Activated T-helper 1 cell treated with anti-CD3 and anti-CD28 coated beads, Interleukin-2, amount 50 U/mL, for 16 hours (primary cell): Measurements from ENCODE around the gene PIK3R1.

Experiments used
- DNase-seq, 2 donors: peaks; one replicate each; pipeline ENCODE4 v3.0.0-alpha.2; 2020; ENCODE audit warnings: low read depth in 1 of 2, low spot score in 1 of 2

PIK3R1 gene

GRCh38 chr5:68320413-68320986 is 104.9 kb downstream of the PIK3R1 start:
- no peak for DNase-seq

GRCh38 chr5:68325065-68325580 is 109.6 kb downstream of the PIK3R1 start:
- no peak for DNase-seq

- no peak for DNase-seq
Observed at GRCh38 chr5:68329554-68330255, 114.1 kb downstream of the PIK3R1 start.

- no peak for DNase-seq
Observed at GRCh38 chr5:68330574-68330973, 115.0 kb downstream of the PIK3R1 start.

GRCh38 chr5:68331192-68332079 is 115.9 kb downstream of the PIK3R1 start:
- DNase-seq, result no peak

GRCh38 chr5:68332080-68332451 is 116.5 kb downstream of the PIK3R1 start:
- DNase-seq, result no peak

GRCh38 chr5:68332556-68332955 is 117.0 kb downstream of the PIK3R1 start:
- DNase-seq, result no peak

GRCh38 chr5:68333649-68334552 is 118.3 kb downstream of the PIK3R1 start:
- DNase-seq, result no peak

- no peak for DNase-seq
Observed at GRCh38 chr5:68334553-68334886, 119.0 kb downstream of the PIK3R1 start.

- no peak for DNase-seq
Observed at GRCh38 chr5:68335075-68335474, 119.5 kb downstream of the PIK3R1 start.

- no peak for DNase-seq
Observed at GRCh38 chr5:68336200-68336599, 120.6 kb downstream of the PIK3R1 start.

GRCh38 chr5:68337235-68337634 is 121.7 kb downstream of the PIK3R1 start:
- DNase-seq, result no peak

- no peak for DNase-seq
Observed at GRCh38 chr5:68339921-68340321, 124.4 kb downstream of the PIK3R1 start.

GRCh38 chr5:68341006-68341405 is 125.5 kb downstream of the PIK3R1 start:
- no peak for DNase-seq

GRCh38 chr5:68342693-68343092 is 127.1 kb downstream of the PIK3R1 start:
- DNase-seq, result no peak

- no peak for DNase-seq
Observed at GRCh38 chr5:68343421-68343826, 127.9 kb downstream of the PIK3R1 start.

GRCh38 chr5:68344447-68345111 is 129.0 kb downstream of the PIK3R1 start:
- no peak for DNase-seq

- no peak for DNase-seq
Observed at GRCh38 chr5:68345171-68345570, 129.6 kb downstream of the PIK3R1 start.

GRCh38 chr5:68345582-68345981 is 130.0 kb downstream of the PIK3R1 start:
- DNase-seq, result no peak

- DNase-seq, result no peak
Observed at GRCh38 chr5:68347536-68347935, 132.0 kb downstream of the PIK3R1 start.
